Fibroblast of the aortic adventitia (primary cell): ENCODE measurements around the gene TCEANC2. TPM values are rescaled to one million over a fixed set of nuclear protein-coding genes. Genes with fewer than 3 reads are reported as not detected.
"Not testable (repeated sequence)": the region's sequence is repeated elsewhere in the genome, so short reads cannot be mapped to it uniquely, and the experiment has no call there.

ENCODE experiments used
- DNase-seq: peaks from one replicate; pipeline ENCODE4 v3.0.0-alpha.2; 2010; ENCODE audit warnings: low read depth
- H3K4me3 ChIP-seq: 2 replicates; pipeline ENCODE4 v1.5.1; 2011; ENCODE audit warnings: low read depth, mild to moderate bottlenecking, control low read depth, low read length, moderate library complexity
- CTCF ChIP-seq: IDR thresholded peaks from 2 replicates; pipeline ENCODE4 v1.5.1; 2011; ENCODE audit warnings: mild to moderate bottlenecking, low read length, control low read depth, inconsistent platforms; ENCODE audit not compliant: insufficient read depth
- total RNA-seq: library from RNA; depleted of rRNA; stranded (reverse); fragments of >200 nt; gene quantifications from 2 replicates; pipeline ENCODE4 v1.2.3, GENCODE V29; 2012; ENCODE audit warnings: low replicate concordance

The TCEANC2 gene
- total RNA-seq, 1 donor = 5.4 TPM

- DNase-seq = peak; percentile 15
- no peak overlapping the region for H3K4me3 ChIP-seq
- TF ChIP-seq CTCF = no peak
These were observed 36.8 kb upstream of the TCEANC2 start for GRCh38 chr1:54016343-54017282.

GRCh38 chr1:54017979-54018378 is 35.4 kb upstream of the TCEANC2 start, which contains the start of gene LDLRAD1:
Gene LDLRAD1 (minus strand): TSS chr1:54018186. CDS start chr1:54018112, 74 bp downstream.
- TF ChIP-seq CTCF = no peak
- no peak within 1 kb of the TSS for H3K4me3 ChIP-seq
- DNase-seq = no peak

GRCh38 chr1:54018635-54019034 is 34.8 kb upstream of the TCEANC2 start:
- no peak for DNase-seq
- TF ChIP-seq CTCF = no peak
- no peak overlapping the region for H3K4me3 ChIP-seq

GRCh38 chr1:54019562-54020176 is 33.7 kb upstream of the TCEANC2 start:
- not testable (repeated sequence) for H3K4me3 ChIP-seq, DNase-seq

- no peak overlapping the region for H3K4me3 ChIP-seq
- no peak for DNase-seq
- no peak for TF ChIP-seq CTCF
These were observed 29.1 kb upstream of the TCEANC2 start for GRCh38 chr1:54024358-54024757.

GRCh38 chr1:54024811-54025210 is 28.6 kb upstream of the TCEANC2 start:
- not testable (repeated sequence) for DNase-seq

GRCh38 chr1:54027848-54028247 is 25.6 kb upstream of the TCEANC2 start:
- DNase-seq = no peak
- no peak overlapping the region for H3K4me3 ChIP-seq
- no peak for TF ChIP-seq CTCF

More at GRCh38 chr1:54024811-54025210, 28.6 kb upstream of the TCEANC2 start:
- H3K4me3 ChIP-seq = not testable (repeated sequence)
